ENCODE results near the gene MYH8.

MYH8 gene

DNA sequence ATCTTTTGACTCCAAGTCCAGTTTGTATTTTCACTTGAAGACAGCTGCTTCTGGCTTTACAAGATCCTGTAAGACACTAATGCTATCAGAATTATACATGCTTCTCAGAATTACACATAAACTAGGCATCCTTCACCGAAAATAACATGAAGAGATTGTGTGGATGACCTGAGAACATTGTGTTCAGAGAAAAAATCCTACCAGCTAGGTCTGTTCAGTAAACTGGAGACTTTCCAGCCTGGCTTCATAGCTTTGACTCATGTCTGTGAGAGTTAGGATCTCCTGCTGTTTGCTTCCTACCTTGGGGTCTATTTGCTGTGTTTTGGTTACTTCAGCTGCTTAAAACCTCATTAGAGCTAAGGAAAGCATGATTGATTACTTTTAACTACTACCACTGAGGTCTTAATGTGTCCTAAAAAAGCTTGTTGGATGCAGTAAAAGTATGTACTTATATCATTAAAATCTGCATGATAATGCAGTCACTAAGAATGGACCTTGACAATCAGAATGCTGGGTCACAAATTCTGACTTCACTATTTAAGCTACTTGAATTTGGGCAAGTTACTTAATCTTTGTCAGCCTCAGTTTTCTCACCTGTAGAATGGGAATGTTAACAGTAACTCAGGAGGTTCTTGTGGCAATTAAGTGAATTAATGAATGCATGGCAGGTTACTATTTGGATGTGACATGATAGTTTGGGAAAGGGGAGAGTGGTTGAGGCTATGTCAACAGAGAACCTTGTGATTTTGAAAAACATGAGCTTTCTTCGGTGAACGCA lies 40.9 kb downstream of the MYH8 start:
- DNase-seq, result no peak

DNA sequence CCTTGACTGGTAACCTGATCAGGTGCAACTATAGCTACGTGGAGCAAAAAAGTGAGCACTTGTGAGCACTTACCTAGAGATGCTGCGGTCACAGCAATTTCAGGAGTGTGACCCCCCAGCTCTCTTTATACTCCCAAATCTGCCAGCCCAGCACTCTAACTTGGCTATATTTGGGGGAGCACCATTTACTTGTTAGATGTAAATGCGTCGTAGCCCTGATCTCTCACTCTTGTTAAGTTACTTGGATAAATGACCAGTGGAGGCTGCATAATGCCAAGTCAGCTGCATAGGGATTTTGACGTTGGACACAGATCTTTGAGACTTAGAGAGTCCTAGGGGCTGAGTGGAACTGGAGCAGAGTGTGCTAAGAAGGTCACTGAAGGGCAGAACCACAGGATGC lies 48.8 kb downstream of the MYH8 start, which contains the start of gene MYH13:
Gene MYH13, minus strand, starts transcription at position 101 of the 400 bp plus-strand sequence. CDS start 8,476 bp downstream, outside the sequence.
- no peak for DNase-seq

DNA sequence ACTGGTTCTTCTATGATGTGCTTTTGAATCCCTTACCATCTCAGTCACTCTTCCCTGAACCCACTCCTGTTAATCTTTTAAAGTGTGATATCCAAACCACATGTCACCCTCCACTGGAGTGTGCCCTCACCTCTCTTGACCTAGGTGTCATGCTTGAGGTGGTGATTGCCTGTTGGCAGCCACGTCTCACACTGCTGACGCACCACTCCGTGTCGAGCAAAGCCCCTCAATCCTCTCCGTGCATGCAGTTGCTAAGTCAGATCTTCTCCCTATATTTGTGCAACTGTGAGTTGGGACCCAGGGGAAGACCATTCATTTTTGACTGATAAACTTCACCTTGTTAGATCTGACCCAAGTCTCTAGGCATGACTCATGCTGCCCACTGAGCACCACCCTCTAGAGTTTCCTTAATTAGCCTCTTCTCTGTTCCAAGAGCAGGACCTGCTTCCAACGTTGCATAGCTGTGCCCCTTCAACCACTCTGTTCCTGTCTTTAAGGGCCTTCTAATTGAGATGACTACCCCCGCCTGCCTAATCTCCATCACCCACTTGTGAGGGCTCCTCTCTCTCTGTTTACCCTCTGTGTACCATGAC lies 51.6 kb downstream of the MYH8 start:
- DNase-seq, result no peak

DNA sequence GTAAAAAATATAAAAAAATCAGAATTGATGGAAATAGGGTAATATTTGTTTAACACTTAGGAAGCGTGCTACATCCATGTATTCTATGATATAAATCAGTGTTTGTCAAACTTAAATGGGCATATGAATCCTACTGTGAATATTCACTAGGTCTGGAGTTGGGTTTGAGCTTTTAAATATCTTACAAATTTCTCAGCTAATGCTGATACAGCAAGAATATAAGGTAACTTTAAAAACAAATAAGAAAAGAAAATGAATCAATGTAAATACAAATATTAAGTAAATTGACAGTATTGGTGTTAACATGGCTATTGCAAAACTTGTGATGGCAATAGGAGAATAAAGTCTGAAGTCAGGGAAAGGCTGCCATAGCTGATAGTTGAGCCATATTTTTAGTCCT lies 52.5 kb downstream of the MYH8 start:
- no peak for DNase-seq

- DNase-seq, result no peak
Measured at GRCh38 chr17:10368561-10368960, 53.2 kb downstream of the MYH8 start.

DNA sequence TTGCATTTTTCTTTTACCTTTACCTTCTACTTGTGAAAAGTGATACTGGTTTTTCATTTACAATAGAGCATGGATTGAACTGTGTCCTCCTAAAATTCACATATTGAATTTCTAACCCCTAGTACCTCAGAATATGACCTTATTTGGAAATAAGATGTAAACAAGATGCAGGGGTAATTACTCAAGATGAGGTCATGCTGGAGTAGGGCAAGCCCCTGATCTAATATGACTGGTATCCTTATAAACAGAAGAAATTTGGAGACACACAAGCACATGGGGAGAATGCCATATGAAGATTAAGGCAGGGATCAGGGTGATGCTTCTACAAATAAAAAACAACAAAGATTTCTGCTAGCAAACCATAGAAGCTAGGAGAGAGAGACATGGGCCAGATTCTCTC lies 61.2 kb downstream of the MYH8 start:
- DNase-seq, result no peak

GRCh38 chr17:10357768-10358167 lies 64.0 kb downstream of the MYH8 start:
- no peak for DNase-seq

DNA sequence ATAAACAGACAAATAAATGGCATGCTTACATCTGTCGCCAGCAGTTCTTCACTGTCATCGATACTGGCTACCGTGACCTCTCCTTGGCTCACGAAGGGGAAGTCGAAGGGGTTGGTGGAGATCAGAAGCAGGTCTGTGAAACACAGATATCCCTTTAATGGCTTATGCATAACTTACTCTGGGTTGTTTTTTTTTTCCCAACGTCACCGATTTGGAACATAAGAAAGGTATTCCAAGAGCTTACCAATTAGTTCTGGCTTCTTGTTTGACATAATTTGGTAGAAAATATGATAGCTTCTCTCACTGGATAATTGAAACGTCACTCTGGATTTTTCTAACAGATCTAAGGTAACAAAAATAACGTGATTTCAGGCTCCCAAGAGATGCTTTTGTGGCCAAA lies 67.1 kb downstream of the MYH8 start:
- DNase-seq, result no peak

GRCh38 chr17:10352893-10353292 lies 68.9 kb downstream of the MYH8 start:
- no peak for DNase-seq

DNA sequence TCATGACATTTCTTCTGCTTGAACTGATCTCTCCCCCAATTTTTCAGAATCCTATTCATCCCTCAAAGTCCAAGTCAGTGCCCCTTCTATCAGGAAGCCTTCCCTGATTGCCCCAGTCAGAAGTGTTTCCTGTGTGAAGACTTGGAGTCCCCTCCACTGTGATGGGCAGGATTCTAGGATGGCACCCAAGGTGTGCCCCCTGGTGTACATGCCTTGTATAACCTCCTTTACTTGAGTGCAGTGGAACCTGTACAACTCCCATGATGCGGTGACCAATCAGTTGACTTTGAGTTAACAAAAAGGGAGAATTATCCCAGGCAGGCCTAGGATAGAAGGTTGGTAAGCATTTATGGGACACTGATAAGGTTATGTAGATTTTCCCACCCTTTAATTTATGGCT lies 72.3 kb downstream of the MYH8 start:
- no peak for DNase-seq

- no peak for DNase-seq
Measured at GRCh38 chr17:10344816-10345215, 76.9 kb downstream of the MYH8 start.

Data from cortex of kidney (tissue), 1 donor.